Smooth muscle cell of the brain vasculature (primary cell): ENCODE results near the gene KLRB1.
"Not testable (repeated sequence)": the region's sequence is repeated elsewhere in the genome, so short reads cannot be mapped to it uniquely, and the experiment has no call there.

ENCODE experiments used
- DNase-seq: peaks from one replicate; pipeline ENCODE4 v3.0.0-alpha.2; 2012; ENCODE audit warnings: low read depth, low spot score

KLRB1 gene

GRCh38 chr12:9607716-9608115 lies at the start of gene KLRB1:
KLRB1 (minus strand) TSS chr12:9607916; CDS start chr12:9607839, 77 bp downstream.
- no peak for DNase-seq

GRCh38 chr12:9651265-9651729 lies 43.6 kb upstream of the KLRB1 start:
- DNase-seq: no peak

GRCh38 chr12:9650151-9650576 lies 42.4 kb upstream of the KLRB1 start:
- no peak for DNase-seq

GRCh38 chr12:9649532-9649940 lies 41.8 kb upstream of the KLRB1 start:
- no peak for DNase-seq

GRCh38 chr12:9648701-9649531 lies 41.2 kb upstream of the KLRB1 start:
- DNase-seq: no peak

GRCh38 chr12:9647825-9648700 lies 40.3 kb upstream of the KLRB1 start:
- DNase-seq: peak; percentile 52

GRCh38 chr12:9646794-9647781 lies 39.4 kb upstream of the KLRB1 start:
- no peak for DNase-seq

GRCh38 chr12:9644985-9645551 lies 37.4 kb upstream of the KLRB1 start:
- DNase-seq: not testable (repeated sequence)

- no peak for DNase-seq
Measured at GRCh38 chr12:9643266-9643660, 35.5 kb upstream of the KLRB1 start.

- no peak for DNase-seq
Measured at GRCh38 chr12:9642606-9643265, 35.0 kb upstream of the KLRB1 start.

- DNase-seq: no peak
Measured at GRCh38 chr12:9640024-9640423, 32.3 kb upstream of the KLRB1 start.

GRCh38 chr12:9636851-9637206 lies 29.1 kb upstream of the KLRB1 start:
- no peak for DNase-seq

- DNase-seq: no peak
Measured at GRCh38 chr12:9636150-9636850, 28.6 kb upstream of the KLRB1 start.

- DNase-seq: no peak
Measured at GRCh38 chr12:9634969-9635754, 27.4 kb upstream of the KLRB1 start.

GRCh38 chr12:9634177-9634803 lies 26.6 kb upstream of the KLRB1 start:
- DNase-seq: no peak

GRCh38 chr12:9632766-9633165 lies 25.1 kb upstream of the KLRB1 start:
- DNase-seq: no peak

GRCh38 chr12:9626821-9627220 lies 19.1 kb upstream of the KLRB1 start:
- no peak for DNase-seq

GRCh38 chr12:9626291-9626690 lies 18.6 kb upstream of the KLRB1 start:
- no peak for DNase-seq

- no peak for DNase-seq
Measured at GRCh38 chr12:9625019-9625418, 17.3 kb upstream of the KLRB1 start.
